Measurements from ENCODE around the gene BFSP2. TPM values are rescaled to one million over a fixed set of nuclear protein-coding genes. Genes with fewer than 3 reads are reported as not detected.

Gene BFSP2
- not detected for total RNA-seq

GRCh38 chr3:133400006-133400515, at the start of gene BFSP2:
TSS of gene BFSP2 (plus strand) at chr3:133400056. CDS start at chr3:133400084, 28 bp downstream.
- Histone ChIP-seq H3K4me3 (no peak within 1 kb of the TSS), H3K27me3 (no peaks in the 10 kb centered on the region), H3K36me3 (replicated peaks in 1 of 2; ENCODE audit: insufficient read depth in 1 of 2, low read depth in 2 of 2) (no peaks in the 10 kb centered on the region), H3K27ac (no peak within 1 kb of the TSS), H3K4me1 (peaks cover 1% of the 10 kb centered on the region), H3K9me3 (no peaks in the 10 kb centered on the region)
- no peak for DNase-seq
- TF ChIP-seq CTCF (IDR thresholded peaks at IDR 0.05), result no peak
- TF ChIP-seq POLR2A (IDR thresholded peaks at IDR 0.05), result no peak
- no peak for ATAC-seq
- WGBS, 2 donors, result 83 to 85% methylated on average over 1 to 12 of the region's 15 CpGs
- intact Hi-C loops (cut with DNase I), result no loop called here

GRCh38 chr3:133354721-133355120, 45.1 kb upstream of the BFSP2 start:
- TF ChIP-seq CTCF (IDR thresholded peaks at IDR 0.05) (no peak), POLR2A (IDR thresholded peaks at IDR 0.05) (no peak)
- H3K4me1 ChIP-seq, result no peaks in the 10 kb centered on the region
- H3K9me3 ChIP-seq, result no peaks in the 10 kb centered on the region
- H3K27me3 ChIP-seq, result no peaks in the 10 kb centered on the region
- WGBS, 2 donors, result 75 to 83% methylated on average over 4 of the region's 4 CpGs
- DNase-seq, result no peak
- intact Hi-C loops (cut with DNase I), result no loop called here
- H3K4me3 ChIP-seq, result no peak overlapping the region
- no peak for ATAC-seq
- H3K36me3 ChIP-seq (replicated peaks in 1 of 2; ENCODE audit: insufficient read depth in 1 of 2, low read depth in 2 of 2), result no peaks in the 10 kb centered on the region
- no peak overlapping the region for H3K27ac ChIP-seq

- Histone ChIP-seq H3K4me3 (no peak overlapping the region), H3K27me3 (no peaks in the 10 kb centered on the region), H3K4me1 (no peaks in the 10 kb centered on the region), H3K36me3 (replicated peaks in 1 of 2; ENCODE audit: insufficient read depth in 1 of 2, low read depth in 2 of 2) (no peaks in the 10 kb centered on the region), H3K9me3 (no peaks in the 10 kb centered on the region), H3K27ac (no peak overlapping the region)
- TF ChIP-seq CTCF (IDR thresholded peaks at IDR 0.05), result no peak
- no peak for TF ChIP-seq POLR2A (IDR thresholded peaks at IDR 0.05)
- ATAC-seq (no peak), DNase-seq (no peak)
- WGBS, 2 donors, result 82 to 92% methylated on average over 2 of the region's 2 CpGs
- intact Hi-C loops (cut with DNase I), result no loop called here
Measured at GRCh38 chr3:133360476-133360875, 39.4 kb upstream of the BFSP2 start.

- no peak for DNase-seq
- H3K27me3 ChIP-seq, result no peaks in the 10 kb centered on the region
- 84 to 87% methylated on average over 2 of the region's 2 CpGs for WGBS, 2 donors
- H3K9me3 ChIP-seq, result no peaks in the 10 kb centered on the region
- TF ChIP-seq POLR2A (IDR thresholded peaks at IDR 0.05), result no peak
- no peak for TF ChIP-seq CTCF (IDR thresholded peaks at IDR 0.05)
- H3K27ac ChIP-seq, result no peak overlapping the region
- intact Hi-C loops (cut with DNase I), result no loop called here
- no peaks in the 10 kb centered on the region for H3K4me1 ChIP-seq
- ATAC-seq, result no peak
- H3K36me3 ChIP-seq (replicated peaks in 1 of 2; ENCODE audit: insufficient read depth in 1 of 2, low read depth in 2 of 2), result no peaks in the 10 kb centered on the region
- H3K4me3 ChIP-seq, result no peak overlapping the region
Measured at GRCh38 chr3:133361011-133361410, 38.8 kb upstream of the BFSP2 start.

- H3K36me3 ChIP-seq (replicated peaks in 1 of 2; ENCODE audit: insufficient read depth in 1 of 2, low read depth in 2 of 2), result no peaks in the 10 kb centered on the region
- TF ChIP-seq CTCF (IDR thresholded peaks at IDR 0.05) (no peak), POLR2A (IDR thresholded peaks at IDR 0.05) (no peak)
- intact Hi-C loops (cut with DNase I), result no loop called here
- ATAC-seq (no peak), DNase-seq (no peak)
- 68 to 79% methylated on average over 4 of the region's 4 CpGs for WGBS, 2 donors
- no peaks in the 10 kb centered on the region for H3K27me3 ChIP-seq
- H3K9me3 ChIP-seq, result no peaks in the 10 kb centered on the region
- no peak overlapping the region for H3K27ac ChIP-seq
- no peak overlapping the region for H3K4me3 ChIP-seq
- no peaks in the 10 kb centered on the region for H3K4me1 ChIP-seq
Measured at GRCh38 chr3:133361435-133361834, 38.4 kb upstream of the BFSP2 start.
